B cell (primary cell): ENCODE measurements around the gene JAKMIP2. TPM values are rescaled to one million over a fixed set of nuclear protein-coding genes. Genes with fewer than 3 reads are reported as not detected.

Experiments
- ATAC-seq: fragments of 200-7000 bp; cut with Tn5 transposase; one replicate; pipeline ENCODE4 v1.10.0; 2021; ENCODE audit warnings: low read depth, mild to moderate bottlenecking, moderate number of reproducible peaks, moderate library complexity
- CTCF ChIA-PET: fragments of 350-600 bp; sonication (Branson Sonifier 250); formaldehyde crosslinking; loops from one replicate; lab custom pipeline; 2021; ENCODE audit warnings: antibody characterized with exemption, inconsistent platforms; lab: Charles Lee
- POLR2A ChIA-PET: fragments of 350-600 bp; sonication (Branson Sonifier 250); formaldehyde crosslinking; loops from one replicate; lab custom pipeline; 2021; ENCODE audit warnings: antibody characterized with exemption; lab: Charles Lee
- DNase-seq: peaks from one replicate; pipeline ENCODE4 v3.0.0; 2013
- H2AFZ ChIP-seq: 2 replicates; pipeline ENCODE4 v1.6.1; 2012; ENCODE audit warnings: mild to moderate bottlenecking, low read depth, low read length; ENCODE audit not compliant: insufficient read depth, poor library complexity, severe bottlenecking
- H3K27ac ChIP-seq, 2 donors: 1 replicate in 1 of 2; 2 replicates in 1 of 2; pipeline ENCODE4 v1.5.1; 2012 to 2013; ENCODE audit warnings: low read length in 2 of 2, mild to moderate bottlenecking in 2 of 2, moderate library complexity in 1 of 2
- H3K27me3 ChIP-seq, 4 experiments: fragments of 200-600 bp in 1 of 4; sonication (generic) in 1 of 4; replicated peaks in 1 of 4; 1 replicate in 2 of 4; 2 replicates in 2 of 4; pipeline versions ENCODE4 v1.6.1 to v1.7.0; 2013 to 2016; ENCODE audit warnings: low read length in 3 of 4, mild to moderate bottlenecking in 2 of 4, mixed read lengths in 1 of 4, moderate library complexity in 1 of 4; ENCODE audit not compliant: insufficient read depth in 4 of 4, control insufficient read depth in 3 of 4; ENCODE audit errors: control extremely low read depth in 1 of 4
- H3K36me3 ChIP-seq, 2 experiments: replicated peaks in 1 of 2; 1 replicate in 1 of 2; 2 replicates in 1 of 2; pipeline versions ENCODE4 v1.6.1 to v1.7.1; 2013; ENCODE audit warnings: low read length in 1 of 2; ENCODE audit not compliant: insufficient read depth in 2 of 2, control insufficient read depth in 1 of 2; ENCODE audit errors: control extremely low read depth in 1 of 2, extremely low read depth in 1 of 2
- H3K4me1 ChIP-seq, 2 donors: fragments of 200-600 bp in 1 of 2; sonication (generic) in 1 of 2; 1 replicate in 1 of 2; 2 replicates in 1 of 2; pipeline versions ENCODE4 v1.5.1 to v1.6.1; 2013 to 2017; ENCODE audit warnings: low read length in 2 of 2; ENCODE audit not compliant: control insufficient read depth in 2 of 2, insufficient read depth in 2 of 2
- H3K4me2 ChIP-seq: replicated peaks from 2 replicates; pipeline ENCODE3; 2012; ENCODE audit warnings: mild to moderate bottlenecking, low read depth, low read length; ENCODE audit not compliant: poor library complexity, severe bottlenecking
- H3K4me3 ChIP-seq, 5 experiments: fragments of 200-600 bp in 1 of 5; sonication (generic) in 1 of 5; 1 replicate in 3 of 5; 2 replicates in 2 of 5; pipeline versions ENCODE4 v1.5.1 to v1.7.0; 2011 to 2016; ENCODE audit warnings: low read length in 4 of 5, mild to moderate bottlenecking in 4 of 5, low read depth in 2 of 5, control low read depth in 1 of 5, moderate library complexity in 1 of 5; ENCODE audit not compliant: insufficient read depth in 1 of 5; ENCODE audit errors: control extremely low read depth in 1 of 5, extremely low read depth in 1 of 5
- H3K79me2 ChIP-seq: fragments of 200-600 bp; sonication (generic); one replicate; pipeline ENCODE4 v1.6.0; 2016; ENCODE audit warnings: low read length; ENCODE audit not compliant: control insufficient read depth, insufficient read depth
- H3K9ac ChIP-seq: fragments of 200-600 bp; sonication (generic); 2 replicates; pipeline ENCODE4 v1.6.1; 2017; ENCODE audit warnings: mild to moderate bottlenecking, low read length, moderate library complexity
- H3K9me3 ChIP-seq, 3 donors: one replicate each; pipeline versions ENCODE4 v1.6.1 to v1.7.1; 2013; ENCODE audit warnings: low read length in 2 of 3; ENCODE audit not compliant: control insufficient read depth in 2 of 3, insufficient read depth in 1 of 3; ENCODE audit errors: control extremely low read depth in 1 of 3
- H4K20me1 ChIP-seq: 2 replicates; pipeline ENCODE4 v1.6.0; 2012; ENCODE audit warnings: mild to moderate bottlenecking, low read length; ENCODE audit not compliant: insufficient read depth, control insufficient read depth, poor library complexity, severe bottlenecking
- H3K27ac Mint-ChIP-seq: one replicate; pipeline ENCODE4 v1.8.0; 2021; ENCODE audit warnings: mixed read lengths
- H3K27me3 Mint-ChIP-seq: one replicate; pipeline ENCODE4 v1.8.0; 2021; ENCODE audit warnings: mixed read lengths
- H3K4me1 Mint-ChIP-seq: one replicate; pipeline ENCODE4 v1.8.0; 2021; ENCODE audit warnings: mixed read lengths
- H3K4me3 Mint-ChIP-seq: one replicate; pipeline ENCODE4 v1.8.0; 2021; ENCODE audit warnings: mixed read lengths
- H3K9me3 Mint-ChIP-seq: one replicate; pipeline ENCODE4 v1.8.0; 2022; ENCODE audit warnings: mixed read lengths; ENCODE audit not compliant: insufficient read depth
- CTCF ChIP-seq: fragments of 200-600 bp; IDR thresholded peaks from one replicate; pipeline ENCODE4 v1.8.0; 2022; ENCODE audit warnings: antibody characterized with exemption, mild to moderate bottlenecking
- EZH2 ChIP-seq: IDR thresholded peaks from 2 replicates; pipeline ENCODE4 v1.6.1; 2012; ENCODE audit warnings: borderline replicate concordance, low read depth, mild to moderate bottlenecking, moderate library complexity, low read length; ENCODE audit not compliant: insufficient read depth, poor library complexity, severe bottlenecking
- WGBS: methylation state at CpG from one replicate; pipeline ENCODE4 v1.1.5; 2013; ENCODE audit warnings: missing lambda C conversion rate; ENCODE audit not compliant: insufficient coverage; 5-methylcytosine and 5-hydroxymethylcytosine counted together
- intact Hi-C: fragments of 100-400 bp; cut with micrococcal nuclease; formaldehyde crosslinking; loops from one replicate; pipeline ENCODE4 v1.10.0; 2022
- polyA plus RNA-seq: library from polyadenylated mRNA; depleted of rRNA; stranded (reverse); fragments of >200 nt; gene quantifications from 2 replicates; pipeline ENCODE4 v1.2.3, GENCODE V29; 2012
- total RNA-seq, 2 donors: library from RNA; stranded (reverse); fragments of 120-200 nt in 1 of 2; gene quantifications; 1 replicate in 1 of 2; 2 replicates in 1 of 2; pipeline versions ENCODE4 v1.2.3 to v1.2.4, GENCODE V29; 2013 to 2022

Gene JAKMIP2
- total and polyA plus RNA-seq, 2 donors (not counting 1 experiment from before 2014, with no cell fraction given) = 0.24 to 4.1 TPM

- ChIA-PET CTCF (no interaction called here), POLR2A (no interaction called here)
- no peaks in the 10 kb centered on the region for H3K27me3 ChIP-seq
- no peak overlapping the region for H3K4me3 ChIP-seq
- Mint-ChIP-seq H3K4me1 (no peaks in the 10 kb centered on the region), H3K27ac (no peak overlapping the region), H3K9me3 (peaks cover 2% of the 10 kb centered on the region), H3K4me3 (no peak overlapping the region), H3K27me3 (peaks cover 3% of the 10 kb centered on the region)
- DNase-seq = no peak
- H3K9me3 ChIP-seq = peaks cover 0 to 6% (median 2%) of the 10 kb centered on the region in 3 donors
- no peaks in the 10 kb centered on the region for H3K36me3 ChIP-seq
- ATAC-seq = no peak
- H3K4me2 ChIP-seq = no peak overlapping the region
- TF ChIP-seq CTCF (no peak), EZH2 (no peak)
- H3K27ac ChIP-seq = no peak overlapping the region
- H2AFZ ChIP-seq = no peak overlapping the region
- 100% methylated on average over 1 of the region's 3 CpGs for WGBS
- no peaks in the 10 kb centered on the region for H3K79me2 ChIP-seq
- no peak overlapping the region for H3K9ac ChIP-seq
- H3K4me1 ChIP-seq = no peaks in the 10 kb centered on the region
- no peaks in the 10 kb centered on the region for H4K20me1 ChIP-seq
- intact Hi-C loops = no loop called here
Observed at GRCh38 chr5:147547730-147548129, 234.8 kb downstream of the JAKMIP2 start.

- DNase-seq = no peak
- H3K4me1 ChIP-seq = no peaks in the 10 kb centered on the region
- no peaks in the 10 kb centered on the region for H3K9me3 ChIP-seq
- H3K27ac ChIP-seq = no peak overlapping the region
- Mint-ChIP-seq H3K9me3 (no peaks in the 10 kb centered on the region), H3K4me3 (no peak overlapping the region), H3K27me3 (peaks cover 6% of the 10 kb centered on the region), H3K27ac (no peak overlapping the region), H3K4me1 (no peaks in the 10 kb centered on the region)
- intact Hi-C loops = no loop called here
- H3K4me2 ChIP-seq = no peak overlapping the region
- ATAC-seq = no peak
- H3K79me2 ChIP-seq = no peaks in the 10 kb centered on the region
- H3K27me3 ChIP-seq = no peaks in the 10 kb centered on the region
- WGBS = no CpG with 5 or more reads among the region's 5 CpGs
- no peak overlapping the region for H3K9ac ChIP-seq
- ChIA-PET CTCF (no interaction called here), POLR2A (no interaction called here)
- H2AFZ ChIP-seq = no peak overlapping the region
- H4K20me1 ChIP-seq = no peaks in the 10 kb centered on the region
- no peak overlapping the region for H3K4me3 ChIP-seq
- H3K36me3 ChIP-seq = no peaks in the 10 kb centered on the region
- TF ChIP-seq CTCF = no peak
- TF ChIP-seq EZH2 = no peak
Observed at GRCh38 chr5:147544556-147544955, 238.0 kb downstream of the JAKMIP2 start.
